Pons (tissue), 1 donor: Measurements from ENCODE around the gene COCH.

Experiments
- DNase-seq: peaks from one replicate; pipeline ENCODE4 v3.0.0-alpha.2; 2016; ENCODE audit warnings: low spot score

COCH gene

GRCh38 chr14:30874120-30874998 is at the start of gene COCH:
Gene COCH (plus strand): TSS chr14:30874559. CDS start chr14:30874939, 380 bp downstream.
- DNase-seq = no peak

- no peak for DNase-seq
These were observed 48.3 kb upstream of the COCH start for GRCh38 chr14:30826070-30826469.

- DNase-seq = no peak
These were observed 44.5 kb upstream of the COCH start for GRCh38 chr14:30829853-30830252.

- no peak for DNase-seq
These were observed 40.0 kb upstream of the COCH start for GRCh38 chr14:30834353-30834752.

- DNase-seq = no peak
These were observed 36.0 kb upstream of the COCH start for GRCh38 chr14:30838351-30838750.

GRCh38 chr14:30840086-30840779 is 34.1 kb upstream of the COCH start:
- no peak for DNase-seq

GRCh38 chr14:30842431-30842830 is 31.9 kb upstream of the COCH start:
- no peak for DNase-seq

- no peak for DNase-seq
These were observed 25.7 kb upstream of the COCH start for GRCh38 chr14:30848449-30849240.

GRCh38 chr14:30849354-30849753 is 25.0 kb upstream of the COCH start:
- no peak for DNase-seq

- no peak for DNase-seq
These were observed 24.4 kb upstream of the COCH start for GRCh38 chr14:30849983-30850382.

- no peak for DNase-seq
These were observed 20.4 kb upstream of the COCH start for GRCh38 chr14:30853946-30854345.

GRCh38 chr14:30854492-30854891 is 19.9 kb upstream of the COCH start:
- no peak for DNase-seq

GRCh38 chr14:30855345-30856037 is 18.9 kb upstream of the COCH start:
- no peak for DNase-seq

- DNase-seq = no peak
These were observed 13.2 kb upstream of the COCH start for GRCh38 chr14:30861200-30861599.

- DNase-seq = no peak
These were observed 9.4 kb upstream of the COCH start for GRCh38 chr14:30864934-30865333.

GRCh38 chr14:30868736-30869135 is 5.6 kb upstream of the COCH start:
- DNase-seq = no peak

- no peak for DNase-seq
These were observed 4.7 kb upstream of the COCH start for GRCh38 chr14:30869551-30870155.

- DNase-seq = no peak
These were observed 1.8 kb upstream of the COCH start for GRCh38 chr14:30872602-30873001.

GRCh38 chr14:30873308-30874119 is 845 bp upstream of the COCH start:
- DNase-seq = no peak

GRCh38 chr14:30874999-30875787 is 834 bp downstream of the COCH start:
- no peak for DNase-seq
